Left colon (tissue), 2 donors: ENCODE data around the gene ZDHHC11. TPM values are rescaled to one million over a fixed set of nuclear protein-coding genes. Genes with fewer than 3 reads are reported as not detected.
"Not testable (repeated sequence)": the region's sequence is repeated elsewhere in the genome, so short reads cannot be mapped to it uniquely, and the experiment has no call there.

Source experiments
- ATAC-seq: fragments of 200-7000 bp; cut with Tn5 transposase; one replicate; pipeline ENCODE4 v1.9.1; 2020; ENCODE audit warnings: mild to moderate bottlenecking, moderate library complexity
- DNase-seq, 2 donors: peaks; one replicate each; pipeline ENCODE4 v3.0.0-alpha.2; 2020
- intact Hi-C, 2 donors: fragments of 100-400 bp; cut with DNase I in 1 of 2; cut with micrococcal nuclease in 1 of 2; formaldehyde crosslinking; loops; one replicate each; pipeline versions ENCODE4 v1.11.2 to v1.14.0; 2022; cut with DNase I, micrococcal nuclease
- total RNA-seq, 2 donors: library from RNA; stranded (reverse); fragmentation: NEBNext Ultra II Directional; extraction: Animal tissue kit (Norgen Biotek cat#: 25700); gene quantifications; one replicate each; pipeline ENCODE4 v1.2.1, GENCODE V29; 2021
- donor health status: DM: no; HTN: no; CAD: no.
- donor health status: DM: yes; HTN: yes; CAD: no.

The ZDHHC11 gene
- total RNA-seq, 2 donors from 2014 or later, result 2.7 to 27.8 TPM

GRCh38 chr5:774304-774703, 76.5 kb downstream of the ZDHHC11 start:
- DNase-seq, intact Hi-C loops: not testable (repeated sequence)

GRCh38 chr5:773517-774264, 77.1 kb downstream of the ZDHHC11 start:
- intact Hi-C loops, result no loop called here
- ATAC-seq, result no peak
- DNase-seq, result peak in 1 of 2 donors; percentile 38

More at GRCh38 chr5:774304-774703, 76.5 kb downstream of the ZDHHC11 start:
- ATAC-seq, result not testable (repeated sequence)

- intact Hi-C loops, ATAC-seq: not testable (repeated sequence)
- DNase-seq, result peak in 1 of 2 donors; percentile 56
Observed at GRCh38 chr5:772931-773330, 77.9 kb downstream of the ZDHHC11 start.

DNA sequence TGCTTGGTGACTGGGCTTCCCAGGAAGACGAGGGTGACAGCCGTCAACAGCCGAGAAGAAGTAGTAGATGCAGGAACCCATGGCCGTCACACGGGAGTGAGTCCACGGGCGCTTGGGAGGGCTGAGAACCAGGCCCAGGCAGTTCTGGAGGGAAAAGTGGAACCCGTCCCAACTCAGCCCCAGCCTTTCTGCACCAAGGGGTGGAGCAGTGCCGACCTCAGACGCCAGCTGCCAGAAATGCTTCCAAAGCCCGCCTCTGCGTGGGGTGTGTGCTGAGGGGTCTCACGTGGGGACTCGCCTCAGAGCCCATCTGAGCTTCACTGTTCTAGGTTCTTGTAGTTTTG, 78.3 kb downstream of the ZDHHC11 start:
- DNase-seq, ATAC-seq, intact Hi-C loops: not testable (repeated sequence)

- intact Hi-C loops, ATAC-seq, DNase-seq: not testable (repeated sequence)
Observed at GRCh38 chr5:771841-772546, 78.8 kb downstream of the ZDHHC11 start.

GRCh38 chr5:771087-771781, 79.6 kb downstream of the ZDHHC11 start:
- ATAC-seq, intact Hi-C loops: not testable (repeated sequence)

GRCh38 chr5:770585-770984, 80.2 kb downstream of the ZDHHC11 start:
- DNase-seq, result peak in 1 of 2 donors; percentile 2
- intact Hi-C loops, ATAC-seq: not testable (repeated sequence)

More at GRCh38 chr5:771087-771781, 79.6 kb downstream of the ZDHHC11 start:
- not testable (repeated sequence) for DNase-seq

- peak; percentile 1 to 29 for DNase-seq
- intact Hi-C loops, ATAC-seq: not testable (repeated sequence)
Observed at GRCh38 chr5:769485-770145, 81.2 kb downstream of the ZDHHC11 start.

DNA sequence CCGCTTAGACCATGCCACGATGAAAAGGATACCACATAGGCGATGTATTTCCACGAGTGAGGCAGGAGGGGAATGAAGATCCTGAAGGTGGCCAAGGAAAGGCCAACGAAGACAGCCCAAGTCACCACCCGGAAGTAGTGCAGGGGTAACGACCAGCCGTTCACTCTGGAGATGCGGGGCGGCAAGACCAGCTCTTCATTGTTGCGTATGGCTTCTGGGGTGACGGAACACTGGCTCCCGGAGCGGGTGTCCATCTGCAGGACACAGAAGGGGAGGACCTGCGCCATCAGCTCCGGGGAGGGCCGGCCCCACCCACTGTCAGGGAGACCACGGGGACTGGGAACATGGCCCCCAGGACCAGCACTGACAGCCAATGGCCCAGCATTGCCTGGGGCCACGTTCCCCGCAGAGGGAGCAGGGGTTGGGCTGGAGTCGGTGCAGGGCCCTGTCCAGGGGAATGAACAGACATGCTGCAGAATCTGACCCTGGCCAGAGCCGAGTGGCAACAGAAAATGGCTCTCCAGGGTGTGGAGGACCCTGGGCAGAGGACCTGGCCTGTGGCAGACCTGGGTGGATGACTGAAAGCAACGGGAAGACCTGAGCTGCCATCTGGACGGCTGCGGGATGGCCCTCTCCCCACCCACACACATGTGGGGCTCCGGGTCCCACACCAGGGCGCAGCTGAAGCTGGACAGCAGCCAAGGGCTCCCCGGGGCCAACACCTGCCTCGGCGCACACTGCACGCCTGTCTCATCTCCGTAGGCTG, 83.9 kb downstream of the ZDHHC11 start:
- ATAC-seq, result peak; percentile 21
- intact Hi-C loops, result no loop called here
- DNase-seq, result peak in 1 of 2 donors; percentile 27

GRCh38 chr5:765948-766631, 84.7 kb downstream of the ZDHHC11 start:
- intact Hi-C loops, result no loop called here
- DNase-seq, result peak in 1 of 2 donors; percentile 36
- ATAC-seq, result no peak

DNA sequence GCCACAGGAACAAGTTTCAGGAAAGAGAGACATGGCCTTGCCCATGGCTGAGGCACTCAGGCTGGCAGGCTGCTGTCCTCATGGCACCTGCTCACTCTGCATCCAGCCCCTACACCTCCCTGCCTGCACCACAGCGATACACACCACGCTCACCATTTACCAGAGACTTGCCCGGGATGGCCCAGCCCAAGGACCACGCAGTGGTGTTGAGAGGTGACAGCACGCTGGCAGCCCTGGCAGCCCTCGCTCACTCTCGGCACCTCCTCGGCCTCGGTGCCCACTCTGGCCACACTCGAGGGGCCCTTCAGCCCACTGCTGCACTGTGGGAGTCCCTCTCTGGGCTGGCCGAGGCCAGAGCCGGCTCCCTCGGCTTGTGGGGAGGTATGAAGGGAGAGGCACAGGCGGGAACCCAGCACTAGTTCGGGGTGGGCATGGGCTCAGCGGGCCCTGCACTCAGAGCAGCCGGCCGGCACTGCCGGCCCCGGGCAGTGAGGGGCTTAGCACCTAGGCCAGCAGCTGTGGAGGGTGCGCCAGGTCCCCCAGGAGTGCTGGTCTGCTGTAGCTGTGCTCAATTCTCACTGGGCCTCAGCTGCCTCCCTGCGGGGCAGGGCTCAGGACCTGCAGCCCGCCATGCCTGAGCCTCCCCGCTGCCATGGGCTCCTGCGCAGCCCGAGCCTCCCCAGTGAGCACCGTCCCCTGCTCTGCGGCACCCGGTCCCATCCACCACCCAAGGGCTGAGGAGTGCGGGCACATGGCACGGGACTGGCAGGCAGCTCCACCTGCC, 86.6 kb downstream of the ZDHHC11 start:
- DNase-seq, result peak in 1 of 2 donors; percentile 33

DNA sequence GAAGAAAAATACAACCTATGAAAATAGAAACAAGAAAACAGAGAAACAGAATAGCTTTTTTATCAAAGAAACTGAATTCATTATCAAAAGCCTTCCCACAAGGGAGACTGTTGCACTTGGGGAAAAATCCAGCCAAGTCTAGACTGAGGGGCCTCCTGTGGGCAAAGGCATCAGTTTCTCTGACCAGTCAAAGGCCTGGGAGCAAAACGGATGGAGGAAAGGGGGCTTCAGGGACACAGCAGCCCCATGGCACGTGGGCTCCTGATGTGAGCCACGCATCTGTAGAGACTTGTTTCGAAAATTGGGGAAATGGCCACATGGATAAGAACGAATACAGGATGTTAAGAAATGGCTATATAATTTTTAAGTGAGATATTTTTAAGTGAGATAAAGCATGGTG, 87.4 kb downstream of the ZDHHC11 start:
- DNase-seq, result no peak
- intact Hi-C loops, result no loop called here

More for the DNA sequence above, 86.6 kb downstream of the ZDHHC11 start:
- intact Hi-C loops, result no loop called here
- no peak for ATAC-seq

GRCh38 chr5:762996-763395, 87.8 kb downstream of the ZDHHC11 start:
- ATAC-seq, intact Hi-C loops, DNase-seq: not testable (repeated sequence)

More for the DNA sequence above, 87.4 kb downstream of the ZDHHC11 start:
- no peak for ATAC-seq

DNA sequence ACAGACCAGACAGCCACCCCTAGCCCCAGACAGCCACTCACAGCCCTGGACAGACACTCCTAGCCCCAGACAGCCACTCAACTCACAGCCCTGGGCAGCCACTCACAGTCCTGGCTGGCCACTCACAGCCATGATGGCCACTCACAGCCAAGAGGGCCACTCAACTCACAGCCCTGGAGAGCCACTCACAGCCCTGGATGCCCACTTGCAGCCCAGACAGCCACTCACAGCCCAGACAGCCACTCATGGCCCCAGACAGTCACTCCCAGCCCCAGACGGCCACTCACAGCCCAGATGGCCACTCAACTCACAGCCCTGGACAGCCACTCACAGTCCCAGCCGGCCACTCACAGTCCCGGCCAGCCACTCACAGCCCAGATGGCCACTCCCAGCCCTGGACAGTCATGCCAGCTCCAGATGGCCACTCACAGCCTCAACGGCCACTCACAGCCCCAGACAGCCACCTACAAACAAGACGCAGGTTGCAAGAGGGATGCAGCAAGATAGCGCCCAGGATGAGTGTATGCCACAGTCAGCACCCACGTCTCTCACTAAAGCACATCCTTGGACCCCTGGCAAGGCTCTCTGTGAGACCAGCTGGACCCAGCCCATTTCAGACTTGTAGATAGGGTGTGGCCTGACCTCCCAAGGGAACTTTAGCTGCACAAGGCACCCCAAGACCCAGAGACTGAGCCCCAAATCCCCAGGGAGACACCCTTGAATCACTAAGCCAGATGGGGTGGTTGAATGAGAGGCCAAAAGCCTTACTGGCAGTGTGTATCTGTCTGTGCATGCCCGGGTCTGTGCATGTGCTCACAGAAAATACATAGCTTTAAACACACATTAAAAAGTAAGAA, 88.7 kb downstream of the ZDHHC11 start:
- no peak for ATAC-seq
- peak in 1 of 2 donors; percentile 31 for DNase-seq
- intact Hi-C loops, result no loop called here

- intact Hi-C loops, result no loop called here
- ATAC-seq (no peak), DNase-seq (peak; percentile 11 to 43)
Observed at GRCh38 chr5:761059-761771, 89.6 kb downstream of the ZDHHC11 start.
